Liver (tissue), 9 donors: ENCODE data around the gene FIS1. TPM values are rescaled to one million over a fixed set of nuclear protein-coding genes. Genes with fewer than 3 reads are reported as not detected.

ENCODE experiments used
- DNase-seq: peaks from one replicate; pipeline ENCODE4 v3.0.0-alpha.2; 2017; ENCODE audit warnings: low spot score
- H3K27ac ChIP-seq, 2 donors: one replicate each; pipeline ENCODE4 v1.7.0; 2013; ENCODE audit warnings: inconsistent platforms in 2 of 2, low read length in 2 of 2, control low read depth in 1 of 2, low read depth in 1 of 2, mild to moderate bottlenecking in 1 of 2
- H3K27me3 ChIP-seq, 4 donors: one replicate each; pipeline versions ENCODE4 v1.6.1 to v1.7.0; 2013; ENCODE audit warnings: low read length in 3 of 4, inconsistent platforms in 1 of 4, mild to moderate bottlenecking in 1 of 4, moderate library complexity in 1 of 4; ENCODE audit not compliant: control insufficient read depth in 4 of 4, insufficient read depth in 4 of 4
- H3K36me3 ChIP-seq, 4 donors: one replicate each; pipeline versions ENCODE4 v1.6.1 to v1.7.0; 2013; ENCODE audit warnings: low read length in 3 of 4, mild to moderate bottlenecking in 3 of 4, low read depth in 1 of 4, moderate library complexity in 1 of 4; ENCODE audit not compliant: control insufficient read depth in 4 of 4, insufficient read depth in 3 of 4
- H3K4me1 ChIP-seq, 4 donors: one replicate each; pipeline versions ENCODE4 v1.6.1 to v1.7.0; 2013; ENCODE audit warnings: low read length in 3 of 4, mild to moderate bottlenecking in 3 of 4, moderate library complexity in 1 of 4; ENCODE audit not compliant: control insufficient read depth in 4 of 4, insufficient read depth in 4 of 4
- H3K4me3 ChIP-seq, 3 donors: one replicate each; pipeline versions ENCODE4 v1.6.1 to v1.7.0; 2013; ENCODE audit warnings: low read length in 3 of 3, control low read depth in 1 of 3, low read depth in 1 of 3, mild to moderate bottlenecking in 1 of 3
- H3K9ac ChIP-seq, 2 donors: one replicate each; pipeline ENCODE4 v1.7.0; 2013; ENCODE audit warnings: low read length in 2 of 2, mild to moderate bottlenecking in 2 of 2, moderate library complexity in 2 of 2, control low read depth in 1 of 2, low read depth in 1 of 2
- H3K9me3 ChIP-seq, 4 donors: one replicate each; pipeline versions ENCODE4 v1.6.1 to v1.7.0; 2013; ENCODE audit warnings: low read length in 3 of 4; ENCODE audit not compliant: control insufficient read depth in 4 of 4
- CTCF ChIP-seq: fragments of 150-350 bp; IDR thresholded peaks from 2 replicates; pipeline ENCODE4 v1.5.1; 2017; ENCODE audit warnings: improper control_type of control experiment, low read depth, low read length; ENCODE audit not compliant: missing input control
- EGR1 ChIP-seq, 2 donors: IDR thresholded peaks; 2 replicates each; pipeline ENCODE4 v1.6.1; 2016 to 2018; ENCODE audit warnings: antibody characterized with exemption in 2 of 2, low read depth in 2 of 2
- FOXA1 ChIP-seq: IDR thresholded peaks from 2 replicates; pipeline ENCODE4 v1.6.1; 2016; ENCODE audit warnings: antibody characterized with exemption
- GABPA ChIP-seq, 2 donors: IDR thresholded peaks in 1 of 2; conservative IDR thresholded peaks in 1 of 2; 2 replicates each; pipeline ENCODE4 v1.6.1; 2016; ENCODE audit warnings: antibody characterized with exemption in 2 of 2, mild to moderate bottlenecking in 1 of 2, moderate library complexity in 1 of 2
- HNF4G ChIP-seq: IDR thresholded peaks from 2 replicates; pipeline ENCODE4 v1.6.1; 2016; ENCODE audit warnings: antibody characterized with exemption
- JUND ChIP-seq, 2 donors: IDR thresholded peaks; 2 replicates each; pipeline ENCODE4 v1.6.1; 2016; ENCODE audit warnings: antibody characterized with exemption in 2 of 2
- RAD21 ChIP-seq, 2 donors: IDR thresholded peaks; 2 replicates each; pipeline ENCODE4 v1.6.1; 2016; ENCODE audit warnings: antibody characterized with exemption in 2 of 2, mild to moderate bottlenecking in 2 of 2
- REST ChIP-seq: IDR thresholded peaks from 2 replicates; pipeline ENCODE4 v1.6.1; 2016; ENCODE audit warnings: antibody characterized with exemption, mild to moderate bottlenecking
- RXRA ChIP-seq, 2 donors: IDR thresholded peaks; 2 replicates each; pipeline ENCODE4 v1.6.1; 2017 to 2018; ENCODE audit warnings: antibody characterized with exemption in 2 of 2, mild to moderate bottlenecking in 1 of 2
- SP1 ChIP-seq: IDR thresholded peaks from 2 replicates; pipeline ENCODE4 v1.6.1; 2018; ENCODE audit warnings: antibody characterized with exemption, mild to moderate bottlenecking
- TAF1 ChIP-seq: conservative IDR thresholded peaks from 2 replicates; pipeline ENCODE4 v1.6.1; 2016; ENCODE audit warnings: antibody characterized with exemption, mild to moderate bottlenecking
- WGBS: extraction: QIAGEN DNeasy Blood & Tissue Kit; methylation state at CpG from one replicate; pipeline ENCODE4 v1.1.7; 2013; 5-methylcytosine and 5-hydroxymethylcytosine counted together
- polyA plus RNA-seq, 2 donors: library from polyadenylated mRNA; stranded (reverse) in 1 of 2; unstranded in 1 of 2; fragments of 200-250 nt in 1 of 2; fragments of >200 nt in 1 of 2; fragmentation: Nextera tagmentation in 1 of 2; extraction: Ambion mirVana in 1 of 2; gene quantifications; one replicate each; pipeline versions ENCODE4 v1.2.1 to v1.2.3, GENCODE V29; 2013 to 2015
- total RNA-seq, 2 donors: library from RNA; depleted of rRNA; stranded (reverse); fragments of >200 nt; gene quantifications; one replicate each; pipeline ENCODE4 v1.2.3, GENCODE V29; 2014
- TF ChIP-seq, protein P1 (sequence below): IDR thresholded peaks from 2 replicates; pipeline ENCODE4 v1.6.1; 2016; ENCODE audit warnings: antibody characterized with exemption
- TF ChIP-seq, protein P2 (sequence below): IDR thresholded peaks from 2 replicates; pipeline ENCODE4 v1.6.1; 2016; ENCODE audit warnings: antibody characterized with exemption
- TF ChIP-seq, protein P3 (sequence below): IDR thresholded peaks from 2 replicates; pipeline ENCODE4 v1.6.1; 2016; ENCODE audit warnings: antibody characterized with exemption
- donor health status: healthy.
- donor health status: healthy.
- donor health status: healthy.
- donor health status: healthy.
- donor health status: healthy.

The FIS1 gene
- total and polyA plus RNA-seq, 4 donors, result 112 to 192 (median 155) TPM

DNA sequence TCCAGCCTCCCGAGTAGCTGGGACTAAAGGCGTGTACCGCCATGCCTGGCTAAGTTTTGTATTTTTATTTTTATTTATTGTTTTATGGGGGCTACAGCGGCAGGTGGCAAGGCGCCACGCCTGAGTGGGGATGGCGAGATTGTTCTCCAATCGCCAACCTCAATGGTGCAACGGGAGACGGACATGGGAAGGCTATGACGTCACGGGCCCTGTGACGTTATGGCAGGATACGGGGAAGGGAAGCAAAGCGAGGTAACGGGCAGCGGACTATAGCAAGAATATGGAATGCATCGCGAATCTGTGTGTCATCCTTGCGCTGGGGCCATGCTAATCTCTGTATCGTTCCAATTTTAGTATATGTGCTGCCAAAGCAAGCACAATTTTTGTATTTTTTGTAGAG lies 24.8 kb upstream of the FIS1 start:
- H3K4me1 ChIP-seq, result no peaks in the 10 kb centered on the region
- 91% methylated on average over 21 of the region's 21 CpGs for WGBS

DNA sequence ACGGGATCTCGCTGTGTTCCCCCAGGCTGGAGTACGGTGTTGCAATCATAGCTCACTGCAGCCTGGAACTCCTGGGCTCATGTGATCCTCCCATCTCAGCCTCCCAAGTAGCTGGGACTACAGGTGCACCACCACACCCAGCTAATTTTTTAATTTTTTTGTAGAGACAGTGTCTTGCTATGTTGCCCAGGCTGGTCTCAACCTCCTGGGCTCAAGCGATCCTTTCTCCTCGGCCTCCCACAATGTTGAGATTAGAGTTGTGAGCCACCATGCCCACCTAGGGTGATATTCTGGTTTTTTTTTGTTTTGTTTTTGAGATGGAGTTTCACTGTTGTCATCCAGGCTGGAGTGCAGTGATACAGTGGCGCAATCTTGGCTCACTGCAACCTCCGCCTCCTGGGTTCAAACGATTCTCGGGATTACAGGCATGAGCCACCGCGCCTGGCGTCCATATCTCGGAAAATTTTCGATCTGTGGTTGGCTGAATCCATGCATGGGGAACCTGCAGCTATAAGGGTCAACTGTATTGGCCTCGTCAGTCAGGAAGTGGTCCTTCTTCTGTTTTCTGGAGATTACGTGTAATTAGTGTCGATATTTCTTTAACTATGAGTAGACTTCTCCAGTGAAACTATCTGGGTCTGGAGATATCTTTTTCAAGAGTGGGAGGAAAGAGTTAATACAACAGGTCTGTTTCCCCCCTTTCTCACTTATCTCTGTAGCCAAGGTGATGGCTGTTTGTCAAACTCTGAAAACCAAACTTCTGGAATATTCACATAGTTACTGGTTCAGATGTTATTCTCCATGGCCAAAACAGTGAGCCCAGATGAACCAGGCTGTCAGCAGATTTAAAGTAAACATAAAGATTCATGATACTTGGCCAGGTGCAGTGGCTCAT lies 21.0 kb upstream of the FIS1 start:
- Histone ChIP-seq H3K36me3 (no peaks in the 10 kb centered on the region), H3K4me3 (no peak overlapping the region), H3K27ac (no peak overlapping the region), H3K9ac (no peak overlapping the region), H3K9me3 (no peaks in the 10 kb centered on the region), H3K27me3 (no peaks in the 10 kb centered on the region), H3K4me1 (peaks cover 0 to 2% (median 0%) of the 10 kb centered on the region in 4 donors)
- 68% methylated on average over 17 of the region's 17 CpGs for WGBS
- TF ChIP-seq, protein P1, sequence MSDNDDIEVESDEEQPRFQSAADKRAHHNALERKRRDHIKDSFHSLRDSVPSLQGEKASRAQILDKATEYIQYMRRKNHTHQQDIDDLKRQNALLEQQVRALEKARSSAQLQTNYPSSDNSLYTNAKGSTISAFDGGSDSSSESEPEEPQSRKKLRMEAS, result no peak
- no peak for TF ChIP-seq HNF4G
- TF ChIP-seq JUND (IDR thresholded peaks at IDR 0.05), result no peak
- no peak for TF ChIP-seq TAF1
- TF ChIP-seq, protein P2, sequence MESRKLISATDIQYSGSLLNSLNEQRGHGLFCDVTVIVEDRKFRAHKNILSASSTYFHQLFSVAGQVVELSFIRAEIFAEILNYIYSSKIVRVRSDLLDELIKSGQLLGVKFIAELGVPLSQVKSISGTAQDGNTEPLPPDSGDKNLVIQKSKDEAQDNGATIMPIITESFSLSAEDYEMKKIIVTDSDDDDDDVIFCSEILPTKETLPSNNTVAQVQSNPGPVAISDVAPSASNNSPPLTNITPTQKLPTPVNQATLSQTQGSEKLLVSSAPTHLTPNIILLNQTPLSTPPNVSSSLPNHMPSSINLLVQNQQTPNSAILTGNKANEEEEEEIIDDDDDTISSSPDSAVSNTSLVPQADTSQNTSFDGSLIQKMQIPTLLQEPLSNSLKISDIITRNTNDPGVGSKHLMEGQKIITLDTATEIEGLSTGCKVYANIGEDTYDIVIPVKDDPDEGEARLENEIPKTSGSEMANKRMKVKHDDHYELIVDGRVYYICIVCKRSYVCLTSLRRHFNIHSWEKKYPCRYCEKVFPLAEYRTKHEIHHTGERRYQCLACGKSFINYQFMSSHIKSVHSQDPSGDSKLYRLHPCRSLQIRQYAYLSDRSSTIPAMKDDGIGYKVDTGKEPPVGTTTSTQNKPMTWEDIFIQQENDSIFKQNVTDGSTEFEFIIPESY, result no peak
- TF ChIP-seq FOXA1, result no peak
- TF ChIP-seq, protein P3, sequence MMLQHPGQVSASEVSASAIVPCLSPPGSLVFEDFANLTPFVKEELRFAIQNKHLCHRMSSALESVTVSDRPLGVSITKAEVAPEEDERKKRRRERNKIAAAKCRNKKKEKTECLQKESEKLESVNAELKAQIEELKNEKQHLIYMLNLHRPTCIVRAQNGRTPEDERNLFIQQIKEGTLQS, result no peak
- no peak for TF ChIP-seq SP1
- TF ChIP-seq REST, result no peak
- TF ChIP-seq RAD21 (IDR thresholded peaks at IDR 0.05), result no peak
- TF ChIP-seq CTCF, result no peak
- no peak for TF ChIP-seq GABPA (IDR thresholded peaks at IDR 0.05 in 1 of 2, conservative IDR thresholded peaks at IDR 0.05 in 1 of 2)
- no peak for TF ChIP-seq EGR1 (IDR thresholded peaks at IDR 0.05; ENCODE audit: low read depth in 2 of 2)
- DNase-seq, result no peak

More for the DNA sequence above, 24.8 kb upstream of the FIS1 start:
- Histone ChIP-seq H3K36me3 (peaks cover 0 to 3% (median 1%) of the 10 kb centered on the region in 4 donors), H3K27ac (no peak overlapping the region), H3K9me3 (no peaks in the 10 kb centered on the region), H3K9ac (no peak overlapping the region), H3K27me3 (no peaks in the 10 kb centered on the region), H3K4me3 (no peak overlapping the region)
- TF ChIP-seq SP1 (no peak), RXRA (IDR thresholded peaks at IDR 0.05) (no peak), EGR1 (IDR thresholded peaks at IDR 0.05; ENCODE audit: low read depth in 2 of 2) (no peak)
- DNase-seq, result no peak
